Activated CD8-positive, alpha-beta T cell treated with anti-CD3 and anti-CD28 coated beads for 36 hours (primary cell): Measurements from ENCODE around the gene PJA1. TPM values are rescaled to one million over a fixed set of nuclear protein-coding genes. Genes with fewer than 3 reads are reported as not detected.

Experiments used
- ATAC-seq: fragments of 200-7000 bp; cut with Tn5 transposase; one replicate; pipeline ENCODE4 v1.10.0; 2021; ENCODE audit warnings: mild to moderate bottlenecking, moderate library complexity
- CTCF ChIA-PET: fragments of 350-600 bp; sonication (Branson Sonifier 250); formaldehyde crosslinking; loops from one replicate; lab custom pipeline; 2021; ENCODE audit warnings: antibody characterized with exemption; lab: Charles Lee
- POLR2A ChIA-PET: fragments of 350-600 bp; sonication (Branson Sonifier 250); formaldehyde crosslinking; loops from one replicate; lab custom pipeline; 2021; ENCODE audit warnings: antibody characterized with exemption; lab: Charles Lee
- DNase-seq: peaks from one replicate; pipeline ENCODE4 v3.0.0-alpha.2; 2020
- H3K27ac Mint-ChIP-seq: one replicate; pipeline ENCODE4 v1.8.0; 2021; ENCODE audit warnings: mild to moderate bottlenecking, mixed read lengths
- H3K27me3 Mint-ChIP-seq: one replicate; pipeline ENCODE4 v1.8.0; 2021; ENCODE audit warnings: mixed read lengths
- H3K36me3 Mint-ChIP-seq: one replicate; pipeline ENCODE4 v1.8.0; 2021; ENCODE audit warnings: low read depth, mixed read lengths
- H3K4me1 Mint-ChIP-seq: one replicate; pipeline ENCODE4 v1.8.0; 2021; ENCODE audit warnings: low read depth, mixed read lengths
- H3K4me3 Mint-ChIP-seq: one replicate; pipeline ENCODE4 v1.8.0; 2021; ENCODE audit warnings: mild to moderate bottlenecking, moderate library complexity, mixed read lengths
- H3K9me3 Mint-ChIP-seq: one replicate; pipeline ENCODE4 v1.8.0; 2021; ENCODE audit warnings: mixed read lengths
- intact Hi-C: fragments of 100-400 bp; cut with micrococcal nuclease; formaldehyde crosslinking; loops from one replicate; pipeline ENCODE4 v1.10.0; 2022
- total RNA-seq, 2 experiments: library from RNA; stranded (reverse); gene quantifications; one replicate each; pipeline ENCODE4 v1.2.3, GENCODE V29; 2021
- TF ChIP-seq, protein P1 (sequence below): fragments of 200-600 bp; IDR thresholded peaks from one replicate; pipeline ENCODE4 v1.8.0; 2022; ENCODE audit warnings: antibody characterized with exemption, mild to moderate bottlenecking

PJA1 gene
- total RNA-seq, 2 experiments from 2014 or later, result 21.0 to 22.6 TPM

DNA sequence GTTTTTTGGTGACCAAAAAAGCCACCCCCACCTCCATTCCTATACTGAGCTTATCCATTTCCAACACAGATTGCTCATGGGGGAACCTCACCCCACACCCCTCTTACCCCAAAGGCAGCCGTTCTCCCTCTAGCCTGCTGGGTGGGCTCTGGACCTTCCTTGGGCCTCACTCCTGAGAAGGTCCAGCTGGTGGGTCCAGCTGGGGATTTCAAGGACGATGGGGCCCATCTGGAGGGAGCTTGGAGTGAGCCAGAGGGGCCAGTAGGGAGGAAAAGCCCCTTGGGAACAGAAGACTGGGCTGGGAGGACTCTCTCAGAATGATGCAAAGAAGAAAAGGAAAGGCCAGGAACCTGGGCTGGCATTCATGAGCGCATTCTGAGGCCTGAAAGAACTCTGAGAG lies 42.0 kb upstream of the PJA1 start:
- no peaks in the 10 kb centered on the region for H3K36me3 Mint-ChIP-seq
- CTCF ChIA-PET, result no interaction called here

DNA sequence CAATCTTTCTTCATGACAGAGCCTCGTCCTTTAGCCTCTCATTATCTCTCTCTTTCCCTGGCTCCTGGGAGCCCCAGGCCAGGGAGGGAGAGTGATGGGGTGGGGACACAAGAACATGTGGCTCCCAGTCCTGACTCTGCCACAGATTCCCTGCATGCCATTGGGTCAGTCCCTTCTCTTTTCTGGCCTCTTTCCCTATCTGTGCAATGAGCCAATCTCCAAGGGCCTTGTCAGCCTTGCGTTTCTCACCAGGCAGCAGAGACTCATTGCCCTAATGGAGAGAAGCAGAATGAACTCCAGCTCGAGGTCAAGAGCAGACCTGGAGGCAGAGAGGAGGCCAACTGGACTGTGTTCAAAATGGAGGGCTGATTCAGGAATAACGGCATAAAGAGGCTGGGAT lies 38.4 kb upstream of the PJA1 start:
- TF ChIP-seq, protein P1, sequence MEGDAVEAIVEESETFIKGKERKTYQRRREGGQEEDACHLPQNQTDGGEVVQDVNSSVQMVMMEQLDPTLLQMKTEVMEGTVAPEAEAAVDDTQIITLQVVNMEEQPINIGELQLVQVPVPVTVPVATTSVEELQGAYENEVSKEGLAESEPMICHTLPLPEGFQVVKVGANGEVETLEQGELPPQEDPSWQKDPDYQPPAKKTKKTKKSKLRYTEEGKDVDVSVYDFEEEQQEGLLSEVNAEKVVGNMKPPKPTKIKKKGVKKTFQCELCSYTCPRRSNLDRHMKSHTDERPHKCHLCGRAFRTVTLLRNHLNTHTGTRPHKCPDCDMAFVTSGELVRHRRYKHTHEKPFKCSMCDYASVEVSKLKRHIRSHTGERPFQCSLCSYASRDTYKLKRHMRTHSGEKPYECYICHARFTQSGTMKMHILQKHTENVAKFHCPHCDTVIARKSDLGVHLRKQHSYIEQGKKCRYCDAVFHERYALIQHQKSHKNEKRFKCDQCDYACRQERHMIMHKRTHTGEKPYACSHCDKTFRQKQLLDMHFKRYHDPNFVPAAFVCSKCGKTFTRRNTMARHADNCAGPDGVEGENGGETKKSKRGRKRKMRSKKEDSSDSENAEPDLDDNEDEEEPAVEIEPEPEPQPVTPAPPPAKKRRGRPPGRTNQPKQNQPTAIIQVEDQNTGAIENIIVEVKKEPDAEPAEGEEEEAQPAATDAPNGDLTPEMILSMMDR, result no peak
- Mint-ChIP-seq H3K9me3 (no peaks in the 10 kb centered on the region), H3K27ac (no peak overlapping the region), H3K27me3 (no peaks in the 10 kb centered on the region), H3K4me3 (no peak overlapping the region), H3K4me1 (no peaks in the 10 kb centered on the region), H3K36me3 (no peaks in the 10 kb centered on the region)
- no peak for DNase-seq
- CTCF ChIA-PET, result no interaction called here
- ATAC-seq, result no peak
- POLR2A ChIA-PET, result no interaction called here
- intact Hi-C loops, result no loop called here

More for the DNA sequence above, 42.0 kb upstream of the PJA1 start:
- Mint-ChIP-seq H3K4me3 (no peak overlapping the region), H3K27ac (no peak overlapping the region), H3K4me1 (no peaks in the 10 kb centered on the region), H3K9me3 (no peaks in the 10 kb centered on the region), H3K27me3 (no peaks in the 10 kb centered on the region)
- TF ChIP-seq, protein P1, result no peak
- POLR2A ChIA-PET, result no interaction called here
- ATAC-seq, result no peak
- DNase-seq, result no peak
- intact Hi-C loops, result no loop called here

DNA sequence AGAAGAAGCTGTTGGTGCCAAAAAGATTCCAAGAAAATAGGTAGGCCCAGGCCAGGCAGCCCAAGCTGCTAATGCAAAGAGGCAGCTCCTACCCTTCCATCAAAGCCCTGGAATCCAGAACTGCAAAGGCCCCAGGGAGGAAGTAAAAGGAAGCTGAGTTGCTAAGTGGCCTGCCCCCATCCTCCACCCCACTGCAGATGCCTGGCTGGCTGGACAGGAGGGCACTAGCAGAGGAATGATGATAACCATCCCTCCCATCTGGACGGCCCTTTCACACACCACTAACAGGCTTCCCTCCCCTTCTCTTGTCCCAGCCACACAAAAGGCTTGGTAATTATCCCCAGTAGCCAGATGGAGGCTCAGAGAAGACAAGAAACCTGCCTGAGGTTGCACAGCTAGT lies 32.4 kb upstream of the PJA1 start:
- TF ChIP-seq, protein P1, result no peak
- ATAC-seq (no peak), DNase-seq (no peak)
- Mint-ChIP-seq H3K9me3 (no peaks in the 10 kb centered on the region), H3K27me3 (no peaks in the 10 kb centered on the region), H3K36me3 (no peaks in the 10 kb centered on the region), H3K4me3 (no peak overlapping the region), H3K27ac (no peak overlapping the region), H3K4me1 (no peaks in the 10 kb centered on the region)
- CTCF ChIA-PET, result no interaction called here
- POLR2A ChIA-PET, result no interaction called here
- intact Hi-C loops, result no loop called here

DNA sequence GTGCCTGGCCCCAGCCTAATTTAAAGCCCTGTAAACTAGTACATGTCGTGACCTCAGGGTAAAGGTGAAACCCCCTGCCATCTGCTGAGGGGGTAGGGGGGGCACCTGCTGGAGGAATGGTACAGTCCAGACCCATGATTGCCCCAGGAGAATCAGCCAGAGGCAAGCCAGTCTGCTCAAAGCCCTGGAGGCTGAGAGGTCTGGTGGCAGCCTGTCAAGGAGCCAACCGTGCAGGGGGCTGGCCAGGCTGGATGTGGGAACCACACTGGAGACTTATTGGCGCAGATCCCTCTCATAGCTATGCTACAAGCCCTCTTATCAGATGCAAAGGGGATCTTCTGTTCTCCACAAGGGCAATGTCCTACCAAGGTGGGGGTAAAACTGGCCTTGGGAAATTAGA lies 31.4 kb upstream of the PJA1 start:
- H3K4me1 Mint-ChIP-seq, result no peaks in the 10 kb centered on the region
- no peaks in the 10 kb centered on the region for H3K27me3 Mint-ChIP-seq
- H3K4me3 Mint-ChIP-seq, result no peak overlapping the region
- DNase-seq (no peak), ATAC-seq (no peak)
- no peaks in the 10 kb centered on the region for H3K36me3 Mint-ChIP-seq
- no peaks in the 10 kb centered on the region for H3K9me3 Mint-ChIP-seq
- intact Hi-C loops, result no loop called here
- POLR2A ChIA-PET, result no interaction called here
- no peak overlapping the region for H3K27ac Mint-ChIP-seq
- TF ChIP-seq, protein P1, result no peak
- CTCF ChIA-PET, result no interaction called here

DNA sequence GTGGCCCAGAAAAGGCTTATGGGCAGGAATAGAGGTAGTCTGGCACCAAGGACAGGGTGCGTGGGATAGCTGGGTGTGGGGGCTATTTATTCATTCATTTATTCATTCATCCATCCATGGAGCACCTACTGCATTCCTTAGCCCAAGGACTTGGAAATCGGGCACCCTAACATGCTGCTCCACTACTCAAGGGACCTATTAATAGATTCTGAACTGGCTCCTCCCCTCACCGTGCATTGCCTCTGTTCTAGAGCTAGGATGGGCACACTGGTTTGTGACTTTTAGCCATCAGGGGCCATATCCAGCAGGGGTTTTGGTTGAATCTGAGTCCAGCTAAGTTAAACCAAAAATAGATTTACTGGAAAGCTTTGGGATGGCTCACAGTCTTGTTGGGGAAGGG lies 30.6 kb upstream of the PJA1 start:
- Mint-ChIP-seq H3K27ac (no peak overlapping the region), H3K36me3 (no peaks in the 10 kb centered on the region), H3K4me1 (no peaks in the 10 kb centered on the region), H3K27me3 (no peaks in the 10 kb centered on the region), H3K9me3 (no peaks in the 10 kb centered on the region), H3K4me3 (no peak overlapping the region)
- intact Hi-C loops, result no loop called here
- no peak for ATAC-seq
- TF ChIP-seq, protein P1, result no peak
- no peak for DNase-seq
- ChIA-PET CTCF (no interaction called here), POLR2A (no interaction called here)
